Ishikawa (cell line): ENCODE data around the gene MSMP.

Experiments
- EGR1 ChIP-seq: IDR thresholded peaks from 2 replicates; pipeline ENCODE4 v1.6.1; 2012
- EP300 ChIP-seq: IDR thresholded peaks from 2 replicates; pipeline ENCODE4 v1.6.1; 2012; ENCODE audit warnings: borderline replicate concordance
- MAX ChIP-seq: IDR thresholded peaks from 2 replicates; pipeline ENCODE4 v1.6.1; 2012
- NFIC ChIP-seq: IDR thresholded peaks from 2 replicates; pipeline ENCODE4 v1.6.1; 2012
- RAD21 ChIP-seq: IDR thresholded peaks from 2 replicates; pipeline ENCODE4 v1.6.1; 2012; ENCODE audit warnings: low read depth
- REST ChIP-seq: IDR thresholded peaks from 2 replicates; pipeline ENCODE4 v1.6.1; 2012; ENCODE audit warnings: low read depth, mild to moderate bottlenecking
- TCF12 ChIP-seq: IDR thresholded peaks from 2 replicates; pipeline ENCODE4 v1.6.1; 2012; ENCODE audit warnings: low read depth
- USF1 ChIP-seq: IDR thresholded peaks from 2 replicates; pipeline ENCODE4 v1.6.1; 2012

- no peak for TF ChIP-seq NFIC
- TF ChIP-seq EP300 = no peak
- no peak for TF ChIP-seq RAD21
- no peak for TF ChIP-seq MAX
- no peak for TF ChIP-seq TCF12
- TF ChIP-seq EGR1 = no peak
- no peak for TF ChIP-seq REST
- no peak for TF ChIP-seq USF1
Measured at GRCh38 chr9:35750256-35750531, 3.9 kb downstream of the MSMP start.
